Measurements from ENCODE around the gene CMTM3.
"Not testable (repeated sequence)": the region's sequence is repeated elsewhere in the genome, so short reads cannot be mapped to it uniquely, and the experiment has no call there.

Gene CMTM3

DNA sequence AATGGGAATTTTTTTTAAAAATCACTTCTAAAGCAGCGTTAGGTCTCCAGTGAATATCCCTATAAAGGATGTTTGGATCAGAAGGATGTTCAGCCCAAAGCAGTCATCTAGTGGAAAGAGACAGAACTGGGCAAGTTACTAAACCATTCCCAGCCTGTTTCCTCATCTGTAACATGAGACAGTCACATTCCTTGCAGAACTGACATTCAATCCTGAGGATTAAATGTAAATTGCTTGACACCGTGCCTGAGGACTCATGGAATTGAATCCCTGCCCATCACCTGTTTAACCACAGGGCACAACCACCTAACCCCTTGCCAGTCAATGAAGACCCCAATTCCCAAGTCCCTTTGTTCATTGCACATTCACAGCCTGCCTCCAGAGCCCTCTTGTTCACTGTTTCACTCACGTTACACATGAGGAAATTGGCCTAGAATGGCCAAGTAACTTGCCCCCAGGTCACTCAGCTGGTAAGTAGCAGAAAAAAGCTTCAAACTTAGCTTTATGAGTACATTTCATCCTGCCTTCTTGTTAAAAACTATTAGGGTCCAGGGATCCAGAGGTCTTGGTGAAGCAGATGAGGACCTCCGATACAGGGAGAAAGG is 23.8 kb upstream of the CMTM3 start:
- no peak for DNase-seq
- in situ Hi-C loops (cut with MboI; ENCODE audit: low pct_unique_long_range_greater_than_20kb, low sequenced_read_pairs) = loop anchor here (25.0 kb wide), 1 partner anchor 168 kb away; no protein-coding TSS in a partner anchor

GRCh38 chr16:66581246-66581952 is 23.1 kb upstream of the CMTM3 start:
- DNase-seq = no peak

DNA sequence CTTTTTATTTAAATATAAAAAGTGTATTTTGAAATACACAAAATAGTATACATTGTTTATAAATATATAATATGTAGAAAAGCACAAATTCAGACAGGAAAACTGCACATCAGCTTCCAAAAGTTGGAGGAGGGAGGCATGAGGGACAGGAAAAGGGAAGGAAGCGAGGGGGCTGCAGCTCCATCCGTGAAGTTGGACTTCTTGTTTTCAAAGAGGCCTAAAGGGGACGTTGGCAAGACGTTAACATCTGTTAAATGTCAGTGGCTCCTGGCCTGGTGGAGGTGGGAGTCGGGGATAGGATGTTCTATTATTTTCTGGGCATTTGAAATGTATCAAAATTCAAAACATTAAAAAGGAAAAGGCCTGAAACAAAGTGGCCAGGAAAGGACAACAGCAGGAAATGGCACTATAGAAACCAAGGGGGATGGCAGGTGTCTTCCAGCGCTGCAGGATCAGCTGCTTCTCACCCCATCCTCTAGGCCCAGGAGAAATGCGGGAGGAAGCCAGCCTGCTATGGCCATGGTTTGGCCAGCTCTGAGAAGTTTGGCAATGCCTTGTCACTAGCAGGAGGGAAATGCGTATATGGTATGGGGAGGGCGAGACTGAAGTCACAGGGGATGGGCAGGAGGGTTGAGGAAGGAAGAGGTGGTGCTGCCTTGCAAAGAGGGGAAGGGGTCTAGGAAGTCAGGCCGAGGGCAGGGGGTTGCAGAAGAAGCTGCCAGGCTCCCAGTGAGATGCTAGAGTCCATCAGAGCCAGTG is 18.8 kb upstream of the CMTM3 start:
- DNase-seq = peak; percentile 58
- in situ Hi-C loops (cut with MboI; ENCODE audit: low pct_unique_long_range_greater_than_20kb, low sequenced_read_pairs) = loop anchor here (25.0 kb wide), 1 partner anchor 173 kb away; no protein-coding TSS in a partner anchor

More at GRCh38 chr16:66581246-66581952, 23.1 kb upstream of the CMTM3 start:
- in situ Hi-C loops (cut with MboI; ENCODE audit: low pct_unique_long_range_greater_than_20kb, low sequenced_read_pairs) = loop anchor here (25.0 kb wide), 1 partner anchor 169 kb away; no protein-coding TSS in a partner anchor

GRCh38 chr16:66587881-66588600 is 16.5 kb upstream of the CMTM3 start:
- in situ Hi-C loops (cut with MboI; ENCODE audit: low pct_unique_long_range_greater_than_20kb, low sequenced_read_pairs) = loop anchor here (25.0 kb wide), 1 partner anchor 176 kb away; no protein-coding TSS in a partner anchor
- no peak for DNase-seq

GRCh38 chr16:66588981-66589713 is 15.4 kb upstream of the CMTM3 start:
- peak; percentile 65 for DNase-seq
- in situ Hi-C loops (cut with MboI; ENCODE audit: low pct_unique_long_range_greater_than_20kb, low sequenced_read_pairs) = loop anchor here (25.0 kb wide), 1 partner anchor 177 kb away; no protein-coding TSS in a partner anchor

GRCh38 chr16:66590322-66590721 is 14.2 kb upstream of the CMTM3 start:
- DNase-seq = no peak
- in situ Hi-C loops (cut with MboI; ENCODE audit: low pct_unique_long_range_greater_than_20kb, low sequenced_read_pairs) = loop anchor here (25.0 kb wide), 1 partner anchor 178 kb away; no protein-coding TSS in a partner anchor

- DNase-seq = no peak
- in situ Hi-C loops (cut with MboI; ENCODE audit: low pct_unique_long_range_greater_than_20kb, low sequenced_read_pairs) = loop anchor here (25.0 kb wide), 1 partner anchor 179 kb away; no protein-coding TSS in a partner anchor
Observed at GRCh38 chr16:66591018-66591417, 13.5 kb upstream of the CMTM3 start.

- in situ Hi-C loops (cut with MboI; ENCODE audit: low pct_unique_long_range_greater_than_20kb, low sequenced_read_pairs) = loop anchor here (25.0 kb wide), 1 partner anchor 180 kb away; no protein-coding TSS in a partner anchor
- DNase-seq = no peak
Observed at GRCh38 chr16:66592241-66592640, 12.3 kb upstream of the CMTM3 start.

DNA sequence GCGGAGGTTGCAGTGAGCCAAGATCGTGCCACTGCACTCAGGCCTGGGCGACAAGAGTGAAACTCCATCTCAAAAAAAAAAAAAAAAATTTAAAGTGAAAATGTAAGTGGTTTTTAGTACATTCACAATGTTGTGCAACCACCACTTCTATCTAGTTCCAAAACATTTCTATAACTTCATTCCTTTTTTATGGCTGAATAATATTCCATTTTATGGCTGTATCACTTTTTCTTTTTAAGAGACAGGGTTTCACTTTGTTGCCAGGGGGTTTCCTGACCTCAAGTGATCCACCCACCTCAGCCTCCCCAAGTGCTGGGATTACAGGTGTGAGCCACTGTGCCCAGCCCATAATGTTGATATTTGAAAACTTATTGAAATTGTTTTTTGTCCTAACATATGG is 11.7 kb upstream of the CMTM3 start:
- DNase-seq = no peak
- in situ Hi-C loops (cut with MboI; ENCODE audit: low pct_unique_long_range_greater_than_20kb, low sequenced_read_pairs) = loop anchor here (25.0 kb wide), 1 partner anchor 181 kb away; no protein-coding TSS in a partner anchor

DNA sequence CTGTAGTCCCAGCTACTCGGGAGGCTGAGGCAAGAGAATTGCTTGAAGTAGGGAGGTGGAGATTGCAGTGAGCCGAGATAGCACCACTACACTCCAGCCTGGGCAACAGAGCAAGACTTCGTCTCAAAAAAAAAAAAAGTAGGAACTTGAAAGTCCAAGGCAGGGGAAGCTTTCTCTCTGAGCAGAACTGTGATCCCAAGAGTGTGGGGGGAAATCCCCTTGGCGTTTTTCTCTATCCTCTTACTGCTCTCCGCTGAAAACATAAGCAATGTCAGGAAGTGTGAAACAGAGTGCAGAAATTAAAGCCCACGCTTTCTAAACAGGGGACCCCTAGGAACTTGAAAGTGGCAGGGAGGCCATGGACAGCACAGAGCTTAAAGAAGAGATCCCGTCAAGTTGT is 9.8 kb upstream of the CMTM3 start:
- DNase-seq = no peak
- in situ Hi-C loops (cut with MboI; ENCODE audit: low pct_unique_long_range_greater_than_20kb, low sequenced_read_pairs) = loop anchor here (25.0 kb wide), 1 partner anchor 182 kb away; no protein-coding TSS in a partner anchor

DNA sequence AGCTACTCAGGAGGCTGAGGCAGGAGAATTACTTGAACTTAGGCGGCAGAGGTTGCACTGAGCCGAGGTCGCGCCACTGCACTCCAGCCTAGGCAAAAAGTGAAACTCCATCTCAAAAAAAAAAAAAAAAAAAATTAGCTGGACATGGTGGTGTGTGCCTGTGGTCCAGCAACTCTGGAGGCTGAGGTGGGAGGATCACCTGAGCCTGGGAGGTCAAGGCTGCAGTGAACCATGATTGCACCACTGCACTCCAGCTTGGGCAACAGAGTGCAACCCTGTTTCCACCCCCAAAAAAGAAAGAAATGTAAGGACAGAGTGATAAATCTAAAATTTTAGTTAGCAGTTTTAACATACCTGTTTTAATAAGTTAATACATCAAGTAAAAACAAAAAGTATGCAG is 7.9 kb upstream of the CMTM3 start:
- in situ Hi-C loops (cut with MboI; ENCODE audit: low pct_unique_long_range_greater_than_20kb, low sequenced_read_pairs) = loop anchor here (25.0 kb wide), 1 partner anchor 184 kb away; no protein-coding TSS in a partner anchor
- not testable (repeated sequence) for DNase-seq

GRCh38 chr16:66596986-66597848 is 7.3 kb upstream of the CMTM3 start:
- in situ Hi-C loops (cut with MboI; ENCODE audit: low pct_unique_long_range_greater_than_20kb, low sequenced_read_pairs) = loop anchor here (25.0 kb wide), 1 partner anchor 185 kb away; no protein-coding TSS in a partner anchor
- no peak for DNase-seq

GRCh38 chr16:66598111-66598510 is 6.4 kb upstream of the CMTM3 start:
- DNase-seq = no peak
- in situ Hi-C loops (cut with MboI; ENCODE audit: low pct_unique_long_range_greater_than_20kb, low sequenced_read_pairs) = loop anchor here (25.0 kb wide), 1 partner anchor 186 kb away; no protein-coding TSS in a partner anchor

DNA sequence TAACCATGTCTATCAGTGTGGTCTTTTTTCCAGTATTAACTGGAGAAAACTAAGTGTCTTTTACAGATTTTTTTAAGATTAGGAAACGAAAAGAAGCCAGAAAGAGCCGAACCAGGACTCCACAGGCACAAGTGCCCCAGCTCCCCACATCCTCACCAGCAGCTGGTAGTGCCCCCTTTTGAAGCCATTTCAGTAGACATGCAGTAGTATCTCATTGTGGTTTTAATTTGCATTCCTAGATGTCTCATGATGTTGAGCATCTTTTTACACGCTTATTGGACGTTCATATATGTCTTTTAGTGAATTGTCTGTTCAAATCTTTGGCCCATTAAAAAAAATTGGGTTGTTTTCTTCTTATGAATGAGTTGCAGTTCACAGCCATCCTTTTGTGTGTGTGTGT is 4.8 kb upstream of the CMTM3 start:
- in situ Hi-C loops (cut with MboI; ENCODE audit: low pct_unique_long_range_greater_than_20kb, low sequenced_read_pairs) = loop anchor here (25.0 kb wide), 1 partner anchor 187 kb away; no protein-coding TSS in a partner anchor
- DNase-seq = no peak

DNA sequence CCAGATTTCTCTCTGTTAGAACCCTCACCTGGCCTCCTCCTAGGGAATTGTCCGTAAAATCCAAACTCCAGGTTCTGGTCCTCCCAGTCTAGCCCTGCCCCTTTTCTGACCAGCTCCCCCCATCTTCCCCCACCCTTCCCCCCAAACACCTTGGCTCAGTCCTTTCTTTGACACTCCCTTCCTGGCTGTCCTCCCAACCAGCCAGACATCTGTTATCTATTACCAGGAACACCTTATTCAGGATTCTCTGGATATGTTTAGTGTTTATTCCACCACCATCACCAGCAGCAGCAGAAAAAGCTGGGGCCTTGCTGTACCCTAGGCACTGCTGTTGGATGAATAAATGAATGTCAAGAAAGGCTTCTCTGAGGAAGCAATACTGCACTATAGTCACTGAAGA is 4.0 kb upstream of the CMTM3 start:
- in situ Hi-C loops (cut with MboI; ENCODE audit: low pct_unique_long_range_greater_than_20kb, low sequenced_read_pairs) = no loop called here

DNA sequence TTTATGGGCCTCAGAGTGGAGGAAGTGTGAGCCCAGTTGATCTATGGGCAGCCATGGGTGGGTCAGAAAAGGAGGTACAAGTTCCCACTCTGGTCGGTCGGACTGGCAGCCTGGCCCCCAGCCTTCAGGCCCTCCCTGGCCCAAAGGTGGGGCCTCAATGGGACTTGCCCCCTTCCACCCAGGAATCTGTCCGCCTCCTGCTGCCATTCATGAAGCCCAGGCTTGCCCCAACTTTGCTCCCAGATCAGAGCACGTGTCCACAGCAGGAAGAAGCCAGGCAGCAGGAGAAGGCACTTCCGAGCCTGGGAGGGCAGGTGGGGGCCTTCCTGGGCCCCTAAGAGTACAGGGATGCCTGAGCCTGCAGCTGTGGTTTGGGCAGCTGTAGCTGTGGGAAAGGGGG is 3.0 kb upstream of the CMTM3 start:
- in situ Hi-C loops (cut with MboI; ENCODE audit: low pct_unique_long_range_greater_than_20kb, low sequenced_read_pairs) = no loop called here
- DNase-seq = no peak

More for the DNA sequence above, 4.0 kb upstream of the CMTM3 start:
- DNase-seq = no peak
